Endodermal cell (in vitro differentiated cells): ENCODE data around the gene ZBED2. TPM values are rescaled to one million over a fixed set of nuclear protein-coding genes. Genes with fewer than 3 reads are reported as not detected.

Experiments
- DNase-seq: peaks from one replicate; pipeline ENCODE4 v3.0.0-alpha.2; 2017
- H3K27ac ChIP-seq: 2 replicates; pipeline ENCODE4 v1.5.1; 2013; ENCODE audit warnings: mild to moderate bottlenecking, low read depth, low read length, moderate library complexity
- H3K27me3 ChIP-seq: 2 replicates; pipeline ENCODE4 v1.6.1; 2013; ENCODE audit warnings: mild to moderate bottlenecking, low read length, moderate library complexity; ENCODE audit not compliant: insufficient read depth, control insufficient read depth, poor library complexity, severe bottlenecking
- H3K36me3 ChIP-seq: 2 replicates; pipeline ENCODE4 v1.7.0; 2013; ENCODE audit warnings: mild to moderate bottlenecking, low read length, moderate library complexity; ENCODE audit not compliant: control insufficient read depth, insufficient read depth
- H3K4me1 ChIP-seq: one replicate; pipeline ENCODE4 v1.7.0; 2013; ENCODE audit warnings: low read length; ENCODE audit not compliant: control insufficient read depth, insufficient read depth
- H3K4me3 ChIP-seq: 2 replicates; pipeline ENCODE4 v1.5.1; 2013; ENCODE audit warnings: mild to moderate bottlenecking, low read length, moderate library complexity
- H3K9ac ChIP-seq: 2 replicates; pipeline ENCODE4 v1.6.1; 2013; ENCODE audit warnings: mild to moderate bottlenecking, low read length, moderate library complexity; ENCODE audit not compliant: poor library complexity, severe bottlenecking; ENCODE audit errors: extremely low read depth
- H3K9me3 ChIP-seq: 2 replicates; pipeline ENCODE4 v1.6.1; 2013; ENCODE audit warnings: mild to moderate bottlenecking, low read length, moderate library complexity; ENCODE audit not compliant: control insufficient read depth
- H3K27ac Mint-ChIP-seq: 2 replicates; pipeline ENCODE4 v1.8.0; 2020; ENCODE audit warnings: mixed read lengths
- H3K27me3 Mint-ChIP-seq: 2 replicates; pipeline ENCODE4 v1.8.0; 2021; ENCODE audit warnings: mild to moderate bottlenecking, mixed read lengths; ENCODE audit not compliant: insufficient read depth
- H3K36me3 Mint-ChIP-seq: 2 replicates; pipeline ENCODE4 v1.8.0; 2020; ENCODE audit warnings: low read depth, mixed read lengths
- H3K4me1 Mint-ChIP-seq: 2 replicates; pipeline ENCODE4 v1.8.0; 2020; ENCODE audit warnings: mixed read lengths
- H3K4me3 Mint-ChIP-seq: 2 replicates; pipeline ENCODE4 v1.8.0; 2020; ENCODE audit warnings: mild to moderate bottlenecking, moderate library complexity, mixed read lengths
- H3K9me3 Mint-ChIP-seq: 2 replicates; pipeline ENCODE4 v1.8.0; 2020; ENCODE audit warnings: mild to moderate bottlenecking, mixed read lengths
- WGBS, 2 experiments: methylation state at CpG; one replicate each; pipeline versions ENCODE4 v1.1.5 to v1.1.7; 2013; ENCODE audit warnings: missing lambda C conversion rate in 2 of 2, mixed read lengths in 1 of 2; ENCODE audit not compliant: insufficient coverage in 1 of 2, insufficient read length in 1 of 2; 5-methylcytosine and 5-hydroxymethylcytosine counted together
- total RNA-seq, 2 donors: library from RNA; stranded (reverse); fragmentation: NEBNext Ultra II Directional in 1 of 2; extraction: Animal tissue kit (Norgen Biotek cat#: 25700) in 1 of 2; gene quantifications; 2 replicates in 1 of 2; 3 replicates in 1 of 2; pipeline ENCODE4 v1.2.1, GENCODE V29; 2021
- TF ChIP-seq, protein P1 (sequence below): fragments of 200-600 bp; sonication (generic); conservative IDR thresholded peaks from 2 replicates; pipeline ENCODE4 v1.5.0; 2021; ENCODE audit warnings: antibody characterized with exemption, mild to moderate bottlenecking

Gene ZBED2
- total RNA-seq, 2 donors from 2014 or later: not detected

DNA sequence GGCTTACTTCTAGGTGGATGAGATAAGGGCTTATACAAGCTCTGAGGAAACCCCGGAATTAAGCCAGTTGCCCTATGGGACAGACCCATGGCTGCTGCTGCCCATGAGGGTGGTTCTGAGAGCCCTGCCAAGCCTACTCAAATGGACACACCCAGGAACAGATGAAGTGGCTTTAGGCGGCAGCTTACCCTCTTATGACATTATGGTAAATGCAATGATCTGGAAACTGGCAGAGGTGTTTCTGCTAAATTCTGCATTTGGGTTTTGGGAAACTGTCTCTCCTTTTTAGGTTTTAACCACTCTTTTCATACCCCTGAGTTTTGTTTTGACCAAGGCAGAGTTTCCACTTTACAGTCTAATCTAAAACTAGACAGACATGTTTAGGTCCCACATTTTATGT lies 9.0 kb upstream of the ZBED2 start:
- H3K36me3 Mint-ChIP-seq: no peaks in the 10 kb centered on the region
- no peak overlapping the region for H3K4me3 Mint-ChIP-seq
- TF ChIP-seq, protein P1, sequence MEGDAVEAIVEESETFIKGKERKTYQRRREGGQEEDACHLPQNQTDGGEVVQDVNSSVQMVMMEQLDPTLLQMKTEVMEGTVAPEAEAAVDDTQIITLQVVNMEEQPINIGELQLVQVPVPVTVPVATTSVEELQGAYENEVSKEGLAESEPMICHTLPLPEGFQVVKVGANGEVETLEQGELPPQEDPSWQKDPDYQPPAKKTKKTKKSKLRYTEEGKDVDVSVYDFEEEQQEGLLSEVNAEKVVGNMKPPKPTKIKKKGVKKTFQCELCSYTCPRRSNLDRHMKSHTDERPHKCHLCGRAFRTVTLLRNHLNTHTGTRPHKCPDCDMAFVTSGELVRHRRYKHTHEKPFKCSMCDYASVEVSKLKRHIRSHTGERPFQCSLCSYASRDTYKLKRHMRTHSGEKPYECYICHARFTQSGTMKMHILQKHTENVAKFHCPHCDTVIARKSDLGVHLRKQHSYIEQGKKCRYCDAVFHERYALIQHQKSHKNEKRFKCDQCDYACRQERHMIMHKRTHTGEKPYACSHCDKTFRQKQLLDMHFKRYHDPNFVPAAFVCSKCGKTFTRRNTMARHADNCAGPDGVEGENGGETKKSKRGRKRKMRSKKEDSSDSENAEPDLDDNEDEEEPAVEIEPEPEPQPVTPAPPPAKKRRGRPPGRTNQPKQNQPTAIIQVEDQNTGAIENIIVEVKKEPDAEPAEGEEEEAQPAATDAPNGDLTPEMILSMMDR: no peak
- no peak overlapping the region for H3K9ac ChIP-seq
- no peak for DNase-seq
- no peaks in the 10 kb centered on the region for H3K9me3 ChIP-seq
- no peaks in the 10 kb centered on the region for H3K9me3 Mint-ChIP-seq
- H3K27me3 ChIP-seq: no peaks in the 10 kb centered on the region
- H3K4me1 ChIP-seq: no peaks in the 10 kb centered on the region
- no peak overlapping the region for H3K27ac ChIP-seq
- H3K36me3 ChIP-seq: no peaks in the 10 kb centered on the region
- H3K27ac Mint-ChIP-seq: no peak overlapping the region
- 84 to 100% methylated on average over 1 to 2 of the region's 2 CpGs for WGBS, 2 experiments
- H3K27me3 Mint-ChIP-seq: no peaks in the 10 kb centered on the region
- H3K4me3 ChIP-seq: no peak overlapping the region
- H3K4me1 Mint-ChIP-seq: no peaks in the 10 kb centered on the region

DNA sequence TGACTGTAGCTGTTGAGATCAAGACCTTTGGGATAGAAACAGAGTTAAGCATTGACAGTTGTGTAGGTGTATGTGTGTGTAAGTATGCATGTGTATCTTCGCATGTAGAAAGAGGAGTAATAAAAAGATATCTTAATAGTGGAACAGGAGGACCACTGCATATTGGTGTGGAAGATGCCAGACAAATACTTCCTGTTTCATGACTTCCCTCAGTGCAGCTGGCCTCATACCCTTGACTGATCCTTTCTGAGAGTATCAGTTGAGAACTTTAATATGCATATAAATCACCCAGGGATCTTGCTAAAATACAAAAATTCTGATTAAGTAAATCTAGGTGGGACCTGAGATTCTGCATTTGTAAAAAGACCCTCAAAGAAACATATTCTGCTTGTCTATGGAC lies 8.5 kb upstream of the ZBED2 start:
- 81 to 100% methylated on average over 1 of the region's 1 CpG for WGBS, 2 experiments
- H3K9me3 Mint-ChIP-seq: no peaks in the 10 kb centered on the region
- no peaks in the 10 kb centered on the region for H3K36me3 Mint-ChIP-seq
- no peak overlapping the region for H3K27ac ChIP-seq
- no peaks in the 10 kb centered on the region for H3K27me3 ChIP-seq
- H3K4me3 ChIP-seq: no peak overlapping the region
- no peak for DNase-seq
- no peaks in the 10 kb centered on the region for H3K4me1 ChIP-seq
- H3K9me3 ChIP-seq: no peaks in the 10 kb centered on the region
- no peak overlapping the region for H3K27ac Mint-ChIP-seq
- H3K4me1 Mint-ChIP-seq: no peaks in the 10 kb centered on the region
- no peak overlapping the region for H3K4me3 Mint-ChIP-seq
- H3K36me3 ChIP-seq: no peaks in the 10 kb centered on the region
- no peaks in the 10 kb centered on the region for H3K27me3 Mint-ChIP-seq
- no peak overlapping the region for H3K9ac ChIP-seq
- TF ChIP-seq, protein P1: no peak

DNA sequence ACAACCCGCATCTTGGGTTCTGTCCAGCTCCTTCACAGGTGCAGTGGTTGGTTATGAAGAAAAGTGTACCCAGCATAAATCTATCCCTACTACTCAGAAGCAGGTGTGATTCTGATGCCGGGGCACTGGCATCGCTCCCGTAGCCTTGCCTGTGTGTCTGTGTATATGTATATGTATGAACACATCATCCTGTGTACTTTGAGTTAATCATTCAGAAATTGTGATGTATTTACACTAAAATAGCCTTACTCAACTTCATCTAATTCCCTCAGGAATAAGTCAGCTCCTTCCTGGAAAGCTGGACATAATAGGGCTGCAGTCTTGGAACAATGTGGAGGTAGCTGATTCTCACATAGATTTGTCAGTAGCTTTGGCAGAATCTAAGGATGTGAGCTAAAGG lies 6.7 kb upstream of the ZBED2 start:
- no peak overlapping the region for H3K9ac ChIP-seq
- H3K36me3 ChIP-seq: no peaks in the 10 kb centered on the region
- Mint-ChIP-seq H3K27me3 (no peaks in the 10 kb centered on the region), H3K4me3 (no peak overlapping the region), H3K36me3 (no peaks in the 10 kb centered on the region), H3K4me1 (no peaks in the 10 kb centered on the region), H3K27ac (no peak overlapping the region), H3K9me3 (no peaks in the 10 kb centered on the region)
- no peak overlapping the region for H3K4me3 ChIP-seq
- no peaks in the 10 kb centered on the region for H3K27me3 ChIP-seq
- 78% methylated on average over 2 of the region's 4 CpGs; no CpG with 5 or more reads in 1 of the 2 experiments for WGBS, 2 experiments
- no peak for DNase-seq
- TF ChIP-seq, protein P1: no peak
- no peak overlapping the region for H3K27ac ChIP-seq
- no peaks in the 10 kb centered on the region for H3K9me3 ChIP-seq
- no peaks in the 10 kb centered on the region for H3K4me1 ChIP-seq
